GM21367 (cell line): Measurements from ENCODE around the gene TYW1.
"Not testable (repeated sequence)": the region's sequence is repeated elsewhere in the genome, so short reads cannot be mapped to it uniquely, and the experiment has no call there.

ENCODE experiments used
- ATAC-seq: cut with Tn5 transposase; IDR thresholded peaks from one replicate; pipeline ENCODE4 v1.9.1; 2021; ENCODE audit not compliant: unreplicated experiment

TYW1 gene

GRCh38 chr7:67229018-67229417, 232.4 kb downstream of the TYW1 start:
- ATAC-seq = not testable (repeated sequence)

GRCh38 chr7:67230029-67230428, 233.4 kb downstream of the TYW1 start:
- ATAC-seq = not testable (repeated sequence)

GRCh38 chr7:67233506-67233905, 236.9 kb downstream of the TYW1 start:
- not testable (repeated sequence) for ATAC-seq

GRCh38 chr7:67236216-67236615, 239.6 kb downstream of the TYW1 start:
- ATAC-seq = not testable (repeated sequence)

GRCh38 chr7:67242871-67243270, 246.2 kb downstream of the TYW1 start:
- ATAC-seq = not testable (repeated sequence)

- ATAC-seq = not testable (repeated sequence)
Measured at GRCh38 chr7:67248364-67248763, 251.7 kb downstream of the TYW1 start.

GRCh38 chr7:67251986-67252558, 255.4 kb downstream of the TYW1 start:
- ATAC-seq = no peak

GRCh38 chr7:67255076-67255475, 258.4 kb downstream of the TYW1 start:
- ATAC-seq = not testable (repeated sequence)

- not testable (repeated sequence) for ATAC-seq
Measured at GRCh38 chr7:67257779-67258178, 261.1 kb downstream of the TYW1 start.

- ATAC-seq = not testable (repeated sequence)
Measured at GRCh38 chr7:67259363-67259762, 262.7 kb downstream of the TYW1 start.

- ATAC-seq = not testable (repeated sequence)
Measured at GRCh38 chr7:67260166-67260586, 263.5 kb downstream of the TYW1 start.

- ATAC-seq = not testable (repeated sequence)
Measured at GRCh38 chr7:67264000-67264399, 267.4 kb downstream of the TYW1 start.

GRCh38 chr7:67266070-67266469, 269.4 kb downstream of the TYW1 start:
- not testable (repeated sequence) for ATAC-seq

GRCh38 chr7:67267914-67268313, 271.3 kb downstream of the TYW1 start:
- ATAC-seq = no peak

- ATAC-seq = not testable (repeated sequence)
Measured at GRCh38 chr7:67269916-67270315, 273.3 kb downstream of the TYW1 start.
